ENCODE data around the gene APOL6. TPM values are rescaled to one million over a fixed set of nuclear protein-coding genes. Genes with fewer than 3 reads are reported as not detected.
A peak's percentile ranks its signal among the peaks of the same experiment; 100 is the strongest.
"Not testable (repeated sequence)": the region's sequence is repeated elsewhere in the genome, so short reads cannot be mapped to it uniquely, and the experiment has no call there.

Gene APOL6
- polyA plus RNA-seq, 1 donor = 2.8 TPM

DNA sequence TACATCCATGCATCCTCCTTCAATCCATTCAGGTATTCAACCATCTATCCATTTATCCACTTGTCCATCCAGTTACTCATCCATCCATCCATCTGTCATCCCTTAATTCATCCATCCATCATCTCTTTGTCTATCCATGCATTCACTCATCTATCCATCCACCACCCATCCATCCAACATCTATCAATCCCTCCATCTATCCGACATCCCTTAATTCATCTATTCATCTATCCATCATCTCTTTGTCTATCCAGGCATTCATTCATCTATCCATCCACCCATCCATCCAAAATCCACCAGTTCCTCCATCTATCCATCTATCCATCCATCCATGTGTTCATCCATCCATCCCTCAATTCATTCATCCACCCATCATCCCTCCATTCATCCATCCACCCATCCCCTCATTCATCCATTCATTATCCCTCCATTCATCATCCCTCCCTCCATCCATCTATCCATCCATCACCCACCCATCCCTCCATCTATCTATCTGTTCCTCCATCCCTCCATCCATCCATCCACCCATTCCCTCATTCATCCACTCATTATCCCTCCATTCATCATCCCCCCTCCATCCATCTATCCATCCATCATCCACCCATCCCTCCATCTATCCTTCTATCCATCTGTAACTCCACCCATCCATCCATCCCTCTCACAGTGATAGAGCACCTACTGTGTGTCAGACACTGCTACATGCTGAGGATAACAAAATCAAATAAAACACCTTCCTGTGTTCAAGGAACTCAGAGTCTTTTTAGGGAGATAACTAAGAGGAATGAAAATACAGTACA, 29.6 kb upstream of the APOL6 start:
- DNase-seq = no peak

DNA sequence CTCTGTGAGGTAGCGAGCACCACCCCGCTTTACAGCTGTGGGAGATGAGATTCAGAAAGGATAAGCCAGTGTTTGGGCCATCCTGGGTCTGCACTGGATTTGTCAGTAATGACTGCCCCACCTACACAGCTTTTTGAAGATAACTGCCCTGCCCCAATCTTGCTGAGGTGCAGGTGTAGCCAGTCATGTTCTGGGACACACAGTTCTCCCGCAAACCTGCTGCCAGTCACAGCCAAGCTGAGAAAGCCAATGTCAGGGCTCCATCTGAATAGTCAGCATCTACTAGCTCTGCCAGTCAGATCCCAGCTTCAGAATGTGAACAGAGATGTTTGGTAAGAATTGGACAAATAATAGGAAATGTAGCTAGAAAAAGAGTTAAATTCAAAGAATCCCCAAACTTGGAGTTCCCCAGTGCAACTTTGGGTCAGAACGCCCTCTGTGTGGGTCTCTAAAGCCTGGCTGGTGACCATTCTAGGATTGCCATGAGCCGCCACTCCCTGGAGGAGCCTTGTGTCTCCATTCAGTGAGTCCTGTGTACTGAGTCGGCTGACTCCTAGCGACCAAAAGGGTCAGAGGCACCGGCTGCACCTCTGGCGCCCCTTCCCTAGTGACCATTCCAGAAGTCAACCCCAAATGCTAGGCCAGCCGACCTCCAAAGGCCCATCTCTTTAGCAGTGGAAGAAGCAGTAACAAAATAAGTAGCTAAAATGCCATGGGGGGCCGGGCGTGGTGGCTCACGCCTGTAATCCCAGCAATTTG, 28.7 kb upstream of the APOL6 start:
- DNase-seq = no peak

DNA sequence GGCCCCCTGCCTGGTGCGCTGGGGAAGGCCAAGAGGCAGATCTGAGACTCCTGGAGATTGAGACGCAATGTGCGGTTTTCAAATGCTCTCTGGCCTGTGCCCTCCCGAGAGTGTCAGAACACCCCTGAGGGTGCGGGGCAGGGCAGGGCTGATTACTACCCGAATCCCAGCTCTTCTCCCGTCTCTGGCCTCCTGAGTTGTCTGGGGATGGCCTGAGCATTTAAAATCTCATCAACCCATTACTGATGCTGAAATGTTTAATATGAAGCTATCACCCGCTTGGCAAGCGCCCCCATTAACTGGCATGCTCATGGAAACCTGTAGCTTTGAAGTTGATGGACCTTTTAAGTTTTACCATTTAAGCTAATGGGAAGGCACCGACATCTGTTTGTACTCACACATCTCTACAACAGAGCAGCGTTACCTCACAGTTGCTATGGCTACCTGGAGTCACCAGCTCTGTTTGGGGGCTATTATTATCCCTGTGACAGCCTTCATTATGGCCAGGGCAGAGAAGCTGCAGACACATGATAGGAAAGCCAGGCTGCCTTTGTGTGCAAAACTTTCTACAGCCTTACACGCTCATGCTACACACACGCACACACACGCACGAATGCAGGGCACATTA, 27.5 kb upstream of the APOL6 start:
- peak; percentile 67 for DNase-seq

DNA sequence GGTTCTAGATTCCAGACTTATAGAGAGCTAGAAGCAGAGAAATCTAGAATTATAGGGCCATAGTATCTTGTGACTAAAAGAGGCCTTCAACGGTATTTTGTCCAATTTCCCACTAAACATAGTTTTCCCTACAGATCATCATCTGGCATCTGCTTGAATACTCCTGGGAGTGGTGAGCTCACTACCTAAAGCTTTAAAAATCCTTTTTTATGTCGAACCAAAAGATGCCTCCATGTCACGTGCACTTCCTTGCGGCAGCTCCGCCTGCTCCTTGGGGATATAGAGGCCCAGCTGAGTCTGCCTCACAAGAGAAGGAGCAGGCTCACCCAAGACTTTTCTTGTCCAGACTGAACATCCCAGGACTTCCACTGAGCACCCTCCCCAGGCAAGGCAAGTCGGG, 26.8 kb upstream of the APOL6 start:
- DNase-seq = no peak

DNA sequence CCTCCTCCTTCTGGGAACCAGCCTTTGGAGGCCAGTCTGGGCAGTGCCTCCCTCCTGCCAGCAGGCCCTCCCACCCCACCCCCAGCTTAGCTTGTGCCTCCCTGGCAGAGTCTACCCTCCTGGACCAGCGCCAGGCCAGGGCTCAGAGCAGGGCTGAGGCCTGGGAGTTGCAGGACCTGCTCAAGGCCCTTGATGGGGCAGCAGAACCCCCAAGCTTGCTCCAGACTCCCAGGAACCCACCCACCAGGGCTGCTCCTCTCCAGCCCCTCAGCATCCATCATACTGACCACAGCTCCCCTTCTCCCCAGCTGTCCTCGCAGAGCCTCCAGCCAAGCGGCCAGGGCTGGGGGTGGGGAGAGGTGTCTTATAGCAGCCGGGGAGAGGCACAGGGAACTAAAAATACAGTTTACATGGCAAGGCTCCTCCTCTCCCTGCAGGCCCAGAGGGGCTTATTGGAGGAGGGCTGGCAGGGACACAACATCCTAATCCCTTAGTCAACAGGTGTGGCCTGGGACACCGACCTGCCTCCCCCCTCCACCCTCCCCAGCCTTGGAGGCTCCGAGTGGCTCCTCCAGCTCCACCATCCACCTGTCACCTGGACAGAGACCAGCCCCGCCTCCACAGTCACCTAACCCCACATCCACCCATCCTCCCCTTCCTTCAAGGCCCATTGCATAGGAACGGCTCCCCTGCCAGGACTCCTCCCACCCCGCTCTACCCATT, 25.9 kb upstream of the APOL6 start:
- peak; percentile 36 for DNase-seq

DNA sequence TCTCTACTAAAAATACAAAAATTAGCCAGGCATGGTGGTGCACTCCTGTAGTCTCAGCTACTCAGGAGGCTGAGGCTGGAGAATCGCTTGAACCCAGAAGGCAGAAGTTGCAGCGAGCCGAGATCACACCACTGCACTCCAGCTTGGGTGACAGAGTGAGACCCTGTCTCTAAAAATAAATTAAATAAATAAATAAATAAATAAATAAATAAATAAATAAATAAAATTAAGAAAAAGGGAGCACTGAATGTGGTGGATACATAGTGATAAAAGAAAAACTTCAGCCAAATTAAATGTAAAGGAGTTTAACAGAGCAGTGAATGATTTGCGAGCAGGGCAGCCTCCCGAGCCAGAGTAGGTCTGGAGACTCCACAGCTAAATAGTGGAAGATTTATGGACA, 24.4 kb upstream of the APOL6 start:
- DNase-seq = not testable (repeated sequence)

DNA sequence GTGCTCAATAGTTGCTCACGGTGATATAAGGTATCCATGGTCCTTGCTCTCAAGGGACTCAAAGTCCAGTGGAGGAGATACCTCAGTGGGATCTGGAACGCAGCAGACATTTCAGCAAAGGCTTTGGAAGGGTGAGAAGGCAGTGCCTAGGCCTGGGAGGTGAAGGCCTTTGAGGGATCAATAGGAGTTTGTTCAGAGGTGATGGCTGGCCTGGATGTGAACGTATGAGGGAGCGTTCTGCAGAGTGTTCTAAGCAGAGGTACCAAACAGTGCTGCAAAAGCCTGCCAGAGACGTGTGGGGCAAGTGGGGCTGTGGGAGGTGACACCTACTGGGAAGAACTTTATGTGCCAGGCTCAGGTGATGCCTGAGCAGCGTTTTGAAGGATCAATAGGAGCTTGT, 23.7 kb upstream of the APOL6 start:
- DNase-seq = no peak

DNA sequence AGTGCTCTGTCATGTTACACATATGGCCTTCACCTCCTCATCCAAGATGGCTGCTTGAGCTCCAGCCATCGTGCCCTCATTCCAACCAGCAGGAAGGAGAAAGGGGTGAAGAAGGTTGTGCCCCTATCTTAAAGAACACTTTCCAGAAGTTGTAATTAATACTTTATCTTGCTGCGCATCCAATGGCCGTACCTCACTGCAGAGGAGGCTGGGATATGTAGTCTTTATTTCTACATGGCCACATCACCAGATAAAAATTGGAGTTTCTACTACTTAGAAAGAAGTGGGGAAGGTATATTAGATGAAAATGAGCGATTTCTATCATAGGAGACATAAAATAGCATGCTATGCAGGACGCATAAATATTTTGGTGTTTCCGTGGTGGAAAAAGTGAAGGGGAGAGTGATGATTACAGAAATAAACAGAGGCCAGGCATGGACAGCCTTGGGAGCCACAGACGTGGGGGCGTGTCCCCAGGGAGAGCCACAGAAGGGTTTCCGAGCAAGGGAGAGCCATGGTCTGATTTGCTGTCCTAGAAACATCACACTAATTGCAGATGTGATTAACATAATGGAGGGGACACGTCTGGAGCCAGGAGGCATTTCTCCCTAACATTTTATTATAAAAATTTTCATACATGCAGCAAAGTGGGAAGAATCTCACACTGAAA, 22.3 kb upstream of the APOL6 start:
- DNase-seq = no peak

DNA sequence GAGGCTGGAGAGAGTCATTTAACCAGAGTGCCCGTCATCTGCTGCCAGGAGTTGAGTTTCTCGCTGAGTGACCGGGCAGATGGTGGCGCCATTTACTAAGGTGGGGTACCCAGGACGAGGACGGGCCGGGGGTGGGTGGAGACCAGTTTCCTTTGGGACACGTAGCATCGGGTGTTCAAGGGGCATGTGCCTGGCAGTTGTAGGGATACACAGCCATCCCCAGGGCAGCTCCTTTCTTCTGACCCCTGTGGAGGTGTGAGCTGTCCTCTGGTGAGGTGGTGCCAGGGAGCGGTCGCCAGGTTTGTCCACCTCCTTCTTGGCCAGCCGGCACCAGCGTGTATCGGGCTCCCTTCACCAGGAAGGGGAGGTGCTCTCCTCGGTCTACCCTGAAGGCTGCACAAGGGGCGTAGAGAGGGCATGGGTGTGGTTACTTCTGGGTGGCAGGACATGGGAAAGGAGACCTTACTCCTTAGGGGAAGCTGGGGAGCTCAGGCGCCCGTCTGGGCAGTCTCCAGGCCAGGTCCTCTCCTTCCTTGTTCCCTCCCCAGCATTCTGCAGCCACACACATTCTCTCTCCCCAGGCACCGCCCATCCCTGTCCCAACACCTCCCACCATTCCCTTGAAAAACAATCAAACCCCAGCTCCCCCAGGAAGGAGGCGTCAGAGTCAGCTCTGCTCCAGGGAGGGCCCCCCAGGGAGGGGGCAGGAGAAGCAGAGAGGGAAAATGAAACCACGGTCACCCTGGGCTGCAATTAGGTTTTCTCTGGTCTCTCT, 20.8 kb upstream of the APOL6 start:
- DNase-seq = peak; percentile 77

DNA sequence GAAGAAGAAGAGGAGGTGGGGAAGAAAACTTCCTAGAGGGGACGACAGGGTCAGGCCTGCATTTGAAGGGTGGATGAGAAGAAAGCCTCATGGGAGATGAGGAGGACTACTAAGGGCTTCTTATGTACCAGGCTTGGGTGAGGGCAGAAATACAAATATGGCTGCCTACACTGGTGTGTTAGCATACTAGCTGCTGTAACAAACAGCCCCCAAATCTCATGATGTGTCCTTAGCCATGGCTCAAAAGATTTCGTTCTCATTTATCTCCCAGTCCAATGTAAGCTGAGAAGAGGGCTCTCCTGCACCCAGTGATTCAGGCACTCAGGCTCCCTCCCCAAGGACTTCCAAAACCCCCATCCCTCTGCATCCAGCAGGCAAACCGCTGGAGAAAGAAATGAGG, 19.5 kb upstream of the APOL6 start:
- DNase-seq = no peak

DNA sequence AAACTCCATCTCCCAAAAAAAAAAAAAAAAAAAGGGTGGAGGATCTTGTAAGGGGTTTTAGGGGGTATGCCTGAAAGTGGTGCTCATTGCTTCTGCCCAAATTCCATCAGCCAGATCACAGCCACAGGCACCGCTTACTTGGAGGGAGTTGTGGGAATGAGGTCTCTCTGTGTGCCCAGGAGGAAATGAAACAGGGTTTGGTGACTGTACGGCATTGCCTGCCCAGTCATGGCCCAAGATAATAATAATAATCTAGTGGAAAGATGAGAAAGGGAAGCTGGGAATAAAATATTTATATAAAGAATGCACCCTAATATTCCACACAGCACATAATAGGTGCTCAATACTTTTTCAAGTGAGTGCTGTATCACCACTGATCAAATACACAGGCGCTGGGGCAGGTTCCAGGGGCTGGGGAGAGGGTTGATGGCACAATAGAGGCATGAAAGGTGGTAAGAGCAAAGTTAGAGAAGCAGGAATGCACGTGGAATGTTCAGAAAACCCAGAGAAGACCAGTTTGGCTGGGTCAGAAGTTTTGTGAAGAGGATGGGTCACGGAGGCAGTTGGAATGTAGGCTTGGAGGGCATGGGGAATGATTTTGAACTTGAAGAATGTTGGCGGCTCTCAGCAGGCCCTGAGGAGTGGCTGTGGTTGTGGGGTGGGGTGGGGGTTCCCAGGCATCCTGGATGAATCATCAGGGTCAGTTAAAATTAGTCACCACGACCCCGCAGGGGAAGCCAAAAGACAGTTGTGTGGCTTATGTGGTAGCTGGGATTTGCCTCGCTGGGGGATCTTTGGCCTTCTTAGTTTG, 18.6 kb upstream of the APOL6 start:
- no peak for DNase-seq

DNA sequence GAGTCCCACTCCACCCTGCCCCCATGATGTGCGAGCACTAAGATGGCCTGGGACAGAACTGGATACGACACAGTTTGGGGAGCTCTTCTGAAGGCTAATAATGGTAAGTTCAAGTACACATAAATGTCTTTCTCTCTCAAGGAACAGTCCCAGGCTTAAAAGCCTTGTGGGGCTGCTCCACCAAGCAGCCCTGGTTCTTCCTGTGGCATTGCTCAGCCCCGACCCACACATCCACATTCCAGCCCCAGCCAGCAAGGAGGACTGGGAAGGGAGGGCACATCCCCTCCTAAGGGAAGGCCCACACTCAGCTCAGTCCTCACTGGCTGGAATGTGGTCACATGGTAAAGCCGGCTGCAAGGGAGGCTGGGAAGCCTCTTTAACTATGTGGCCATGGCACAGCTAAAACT, 17.9 kb upstream of the APOL6 start:
- no peak for DNase-seq

DNA sequence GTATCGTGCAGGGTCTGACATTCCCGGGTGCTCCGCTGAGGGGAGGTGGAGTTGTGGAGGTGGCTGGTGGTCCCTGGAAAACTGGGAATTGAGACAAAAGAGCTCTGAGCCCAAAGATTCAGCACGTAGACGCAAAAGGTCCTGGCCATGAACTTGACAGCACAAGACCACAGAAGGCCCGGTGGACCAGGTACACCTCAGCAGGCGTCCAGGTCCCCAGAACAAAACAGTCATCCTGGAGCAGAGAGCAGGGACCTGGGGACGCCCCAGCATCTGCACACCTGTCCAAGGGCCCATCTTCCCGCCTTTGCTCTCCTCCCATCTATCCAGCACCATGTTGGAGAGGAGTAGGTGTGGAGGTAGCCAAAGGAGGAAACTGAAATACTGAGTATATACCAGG, 17.4 kb upstream of the APOL6 start:
- no peak for DNase-seq

DNA sequence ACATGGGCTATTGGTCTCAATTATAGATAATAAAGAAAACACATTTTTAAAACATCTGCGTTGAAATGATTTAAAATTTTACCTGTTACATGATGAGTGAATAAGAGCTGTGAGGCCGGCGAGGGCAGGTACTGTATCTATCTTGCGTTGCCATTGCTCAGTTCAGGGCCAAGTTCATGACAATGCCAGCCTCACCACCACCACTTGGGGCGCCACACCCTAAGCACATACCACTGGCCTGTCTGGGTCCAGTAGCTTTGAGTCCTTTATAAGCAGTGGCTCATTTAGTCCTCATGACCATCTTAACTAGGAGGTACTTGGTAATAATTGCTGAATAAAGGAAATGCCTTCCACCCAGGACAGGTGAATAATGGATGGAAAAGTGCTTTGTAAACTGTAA, 16.6 kb upstream of the APOL6 start:
- DNase-seq = no peak

DNA sequence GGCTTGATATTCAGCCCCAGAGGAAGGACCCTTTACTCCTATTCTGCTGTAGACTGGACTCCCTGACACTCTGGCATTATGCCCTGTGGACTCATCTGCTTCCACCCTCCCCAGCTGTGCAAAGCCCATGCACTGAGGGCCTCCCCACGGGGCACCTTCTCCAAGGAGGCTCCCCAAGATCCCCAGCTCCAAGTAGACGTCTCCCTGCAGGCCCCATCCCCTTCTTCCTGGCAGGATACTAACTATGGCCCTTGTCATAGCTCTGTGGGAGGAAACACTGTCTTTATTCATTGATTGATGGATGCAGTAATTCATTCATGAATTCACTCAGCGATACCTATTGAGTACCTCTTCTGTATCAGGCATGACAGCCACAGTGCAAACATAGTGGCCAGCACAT, 15.3 kb upstream of the APOL6 start:
- no peak for DNase-seq

DNA sequence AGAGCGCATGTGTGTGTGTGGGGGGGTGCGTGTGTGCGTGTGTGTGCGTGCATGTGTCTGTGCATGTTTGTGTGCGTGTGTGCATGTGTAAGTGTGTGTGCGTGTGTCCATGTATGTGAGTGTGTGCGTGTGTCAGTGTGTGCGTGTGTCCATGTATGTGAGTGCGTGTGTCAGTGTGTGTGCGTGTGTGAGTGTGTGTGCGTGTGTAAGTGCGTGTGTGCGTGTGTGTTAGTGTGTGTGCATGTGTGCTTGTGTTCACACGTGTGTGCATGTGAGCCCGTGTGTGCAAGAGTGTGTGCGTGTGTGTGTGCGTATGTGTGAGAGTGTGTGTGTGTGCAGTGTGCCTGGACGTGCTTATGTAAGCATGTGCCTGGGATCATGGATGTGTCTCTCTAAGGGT, 14.7 kb upstream of the APOL6 start:
- DNase-seq = no peak

DNA sequence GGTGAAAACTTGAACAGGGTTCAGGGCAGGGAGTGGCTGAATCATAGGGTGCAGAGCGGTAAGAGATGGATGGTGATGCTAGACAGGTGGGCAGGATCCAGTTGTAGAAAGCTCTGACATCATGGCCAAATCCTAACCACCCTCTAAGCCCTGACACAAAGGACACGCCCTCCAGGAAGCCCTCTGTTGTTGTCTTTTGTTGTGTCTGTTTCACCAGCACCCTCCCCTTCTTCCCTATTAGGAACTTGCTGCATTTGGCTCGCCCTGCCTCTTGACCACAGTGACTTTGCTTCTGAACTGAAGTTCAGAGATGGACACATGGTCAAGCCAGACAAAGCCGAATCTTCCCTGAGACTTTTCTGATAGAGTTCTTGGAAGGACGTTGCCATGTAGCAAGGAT, 14.2 kb upstream of the APOL6 start:
- no peak for DNase-seq

DNA sequence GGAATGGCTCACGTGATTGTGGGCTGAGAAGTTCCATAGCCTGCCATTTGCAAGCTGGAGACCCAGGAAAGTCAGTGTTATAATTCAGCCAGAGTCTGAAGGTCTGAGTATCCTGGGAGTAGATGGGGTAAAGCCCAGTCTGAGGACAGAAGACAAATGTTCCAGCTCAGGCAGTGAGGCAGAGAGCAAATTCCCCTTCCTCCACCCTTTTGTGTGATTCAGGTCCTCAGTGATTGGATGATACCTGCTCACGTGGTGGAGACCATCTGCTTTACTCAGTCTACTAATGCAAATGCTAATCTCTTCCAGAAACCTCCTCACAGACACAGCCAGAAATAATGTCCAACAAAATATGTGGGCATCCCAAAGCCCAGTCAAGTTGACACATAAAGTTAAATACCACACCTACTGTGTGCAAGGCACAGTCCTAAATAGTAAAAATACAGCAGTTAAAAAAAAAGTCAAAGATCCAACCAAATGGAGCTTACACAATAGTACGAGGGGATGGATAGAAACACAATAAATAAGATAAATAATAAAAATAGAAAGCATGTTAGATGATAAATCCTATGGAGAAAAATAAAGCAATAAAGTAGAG, 13.2 kb upstream of the APOL6 start:
- no peak for DNase-seq

DNA sequence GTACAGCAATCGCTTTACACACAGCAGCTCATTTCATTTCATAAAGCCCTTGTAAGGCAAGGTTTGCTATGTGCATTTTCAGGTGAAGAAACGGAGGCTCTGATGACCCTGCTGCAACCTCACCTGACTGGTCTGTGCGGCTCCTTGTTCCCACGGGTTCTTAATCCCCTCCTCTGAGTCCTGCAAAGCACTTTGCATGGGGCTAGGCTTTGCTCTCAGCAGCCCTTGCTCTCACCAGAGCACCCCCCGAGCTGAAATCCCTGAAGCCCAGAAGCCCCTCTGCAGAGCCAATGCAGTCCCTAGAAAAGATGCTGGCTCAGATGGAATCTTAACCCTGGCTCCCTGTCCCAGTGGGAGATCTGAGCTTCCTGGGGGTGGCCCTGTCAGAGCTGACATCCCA, 11.0 kb upstream of the APOL6 start:
- DNase-seq = no peak

DNA sequence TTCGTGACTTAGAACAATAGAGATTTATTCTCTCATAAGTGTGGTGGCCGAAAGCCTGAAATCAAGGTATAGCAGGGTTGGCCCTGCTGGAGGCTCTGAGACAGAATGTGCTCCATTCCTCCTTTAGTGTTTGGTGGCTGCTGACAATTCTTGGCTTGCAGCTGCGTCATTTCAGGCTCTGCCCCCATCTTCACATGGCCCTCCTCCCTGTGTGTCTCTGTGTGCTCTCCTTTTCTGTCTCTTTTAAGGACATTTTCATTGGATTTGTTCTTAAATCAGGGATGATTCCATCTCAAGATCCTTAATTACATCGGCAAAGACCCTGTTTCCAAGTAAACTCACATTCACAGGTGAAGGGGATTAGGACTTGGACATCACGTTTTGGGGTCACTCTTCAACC, 10.2 kb upstream of the APOL6 start:
- no peak for DNase-seq

All from hindlimb muscle (tissue), 1 donor.